Measurements from ENCODE around the gene TFR2. TPM values are rescaled to one million over a fixed set of nuclear protein-coding genes. Genes with fewer than 3 reads are reported as not detected.

TFR2 gene
- total and polyA plus RNA-seq, 9 of the 15 experiments (the other 6 are each of a cell fraction or from before 2014, with no cell fraction given): 3.8 to 123 (median 51.1) TPM

DNA sequence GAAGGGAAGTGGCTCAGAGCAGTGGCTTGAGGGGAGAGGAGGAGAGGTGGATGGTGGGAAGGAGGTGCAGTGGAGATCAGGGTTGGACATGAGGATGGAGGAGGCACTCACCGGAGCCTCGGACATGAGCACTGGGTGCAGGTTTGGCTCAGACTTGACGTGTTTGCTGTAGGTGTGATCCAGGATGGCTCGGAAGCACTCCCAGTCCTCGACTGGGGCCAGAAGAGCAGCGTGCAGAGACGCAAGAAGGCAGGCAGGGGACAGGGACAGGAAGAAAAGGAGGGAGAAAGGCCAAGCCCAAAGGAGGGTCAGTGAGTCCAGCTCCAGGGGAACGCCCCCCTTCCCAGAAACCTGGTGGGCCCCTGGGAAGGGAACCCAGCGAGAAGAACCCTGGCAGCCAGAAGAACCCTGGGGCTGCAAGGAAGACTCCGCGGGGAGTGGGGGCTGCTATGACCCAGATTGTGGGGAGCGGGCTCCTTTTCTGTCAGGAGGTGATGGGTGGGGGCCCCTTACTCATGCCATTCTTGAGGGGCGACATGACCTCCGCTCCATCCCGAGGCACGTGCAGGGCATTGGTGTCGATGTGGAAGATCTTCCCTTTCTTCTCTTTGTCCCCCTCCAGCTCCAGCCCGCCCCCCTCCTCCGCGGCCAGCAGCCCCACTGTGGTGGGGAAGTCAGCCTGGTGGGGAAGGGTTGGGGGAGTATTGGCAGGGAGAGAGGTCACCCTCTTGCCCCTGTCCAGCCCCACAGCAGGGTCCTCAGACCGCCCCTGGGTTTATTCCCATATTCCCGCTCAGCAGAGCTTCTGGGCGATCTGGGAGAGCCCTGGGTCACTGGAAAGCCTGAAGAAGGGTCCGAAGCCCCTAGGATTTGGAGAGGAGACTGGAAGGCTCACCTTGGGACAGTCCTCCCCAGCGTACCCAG is 13.8 kb upstream of the TFR2 start:
- no peak; the same call in 2 of the 3 replicates for ATAC-seq
- peaks cover 4 to 14% of the 10 kb centered on the region in 2 experiments; a peak in 4 of 5 replicates for H3K27me3 ChIP-seq (ENCODE audit: control insufficient read depth in 2 of 2, insufficient read depth in 2 of 2, low read length in 2 of 2)
- CTCF ChIA-PET (ENCODE audit: low intra/inter-chr PET ratio): no interaction called here

More for the DNA sequence above, 13.8 kb upstream of the TFR2 start:
- Histone ChIP-seq H3K79me2 (ENCODE audit: control insufficient read depth, insufficient read depth, low read length) (no peaks in the 10 kb centered on the region), H3K27ac (ENCODE audit: extremely low read depth, low read depth, low read length) (no peak overlapping the region), H3K4me2 (ENCODE audit: insufficient read depth, low read length) (no peak overlapping the region), H3K9me3 (replicated peaks; ENCODE audit: control insufficient read depth, insufficient read depth, low read depth, low read length) (no peaks in the 10 kb centered on the region; the same call in 1 of the 2 replicates), H3K9ac (ENCODE audit: insufficient read depth in 1 of 2, low read depth in 2 of 2, low read length in 2 of 2) (0 out of 4 replicates have a peak overlapping the region, but pooled peaks of 1 of the 2 experiments have one; percentile 46), H4K20me1 (replicated peaks; ENCODE audit: control insufficient read depth, insufficient read depth, low read length) (peaks cover 10% of the 10 kb centered on the region), H3K4me1 (replicated peaks in 1 of 2; ENCODE audit: control insufficient read depth in 2 of 2, insufficient read depth in 2 of 2, low read length in 2 of 2) (peaks cover 0 to 18% of the 10 kb centered on the region in 2 experiments; a peak in 3 of 5 replicates), H3K36me3 (ENCODE audit: control insufficient read depth, insufficient read depth, low read length) (no peaks in the 10 kb centered on the region), H3K9me1 (ENCODE audit: control insufficient read depth, insufficient read depth, low read length) (no peaks in the 10 kb centered on the region), H2AFZ (ENCODE audit: low read depth, low read length) (no peak overlapping the region), H3K4me3 (no peak overlapping the region)
- no TSS peak for BruUV-seq (replicated peaks)
- TF ChIP-seq CBFB (CRISPR knock-in tag; IDR thresholded peaks at IDR 0.05) (0 out of 2 replicates have a peak, but pooled peaks have one; percentile 25), RBM34 (IDR thresholded peaks at IDR 0.05; ENCODE audit: borderline replicate concordance, insufficient read depth, low read length) (no peak), LEF1 (IDR thresholded peaks at IDR 0.05) (no peak), EHMT2 (IDR thresholded peaks at IDR 0.05) (0 out of 2 replicates have a peak, but pooled peaks have one; percentile 34), POU5F1 (IDR thresholded peaks at IDR 0.05; ENCODE audit: borderline replicate concordance, low read depth, low read length, partially characterized antibody) (no peak), ZFP36 (IDR thresholded peaks at IDR 0.05; ENCODE audit: low read depth, low read length, partially characterized antibody) (no peak), GATAD2B (IDR thresholded peaks at IDR 0.05; ENCODE audit: borderline replicate concordance) (no peak), NR4A1 (CRISPR knock-in tag; IDR thresholded peaks at IDR 0.05) (no peak), NR4A1 (tag; IDR thresholded peaks at IDR 0.05) (no peak)
- FAIRE-seq (no peak), DNase-seq (ENCODE audit: extremely low read depth in 1 of 4, low spot score in 3 of 4) (peak in 1 of 4 experiments; percentile 6)
- intact Hi-C loops (cut with micrococcal nuclease) (no loop called here), in situ Hi-C loops (cut with MboI) (no loop called here)
- WGBS (ENCODE audit: insufficient coverage, low coverage, missing lambda C conversion rate): 22% methylated on average over 21 of the region's 25 CpGs
- POLR2A ChIA-PET: interaction anchor here (0.6 to 1.5 kb wide), 3 partner anchors 11 to 473 kb away, joined by 3 to 5 read pairs (median 3); no protein-coding TSS in a partner anchor

Data from K562 (cell line).